ENCODE results near the gene SEPTIN2.
"Not testable (repeated sequence)": the region's sequence is repeated elsewhere in the genome, so short reads cannot be mapped to it uniquely, and the experiment has no call there.

Gene SEPTIN2

GRCh38 chr2:241364781-241365180 lies 49.1 kb downstream of the SEPTIN2 start:
- no peak overlapping the region for H3K4me3 ChIP-seq (ENCODE audit: control insufficient read depth, low read depth, low read length)
- no peak for DNase-seq (ENCODE audit: low read depth)
- TF ChIP-seq CTCF (IDR thresholded peaks at IDR 0.05; ENCODE audit: control insufficient read depth, insufficient read depth, low read depth, low read length, missing control alignments), result no peak

GRCh38 chr2:241366678-241367077 lies 51.0 kb downstream of the SEPTIN2 start:
- H3K4me3 ChIP-seq (ENCODE audit: control insufficient read depth, low read depth, low read length), result no peak overlapping the region
- DNase-seq (ENCODE audit: low read depth), result no peak
- TF ChIP-seq CTCF (IDR thresholded peaks at IDR 0.05; ENCODE audit: control insufficient read depth, insufficient read depth, low read depth, low read length, missing control alignments), result no peak

- TF ChIP-seq CTCF (IDR thresholded peaks at IDR 0.05; ENCODE audit: control insufficient read depth, insufficient read depth, low read depth, low read length, missing control alignments), result no peak
- DNase-seq (ENCODE audit: low read depth), result no peak
- no peak overlapping the region for H3K4me3 ChIP-seq (ENCODE audit: control insufficient read depth, low read depth, low read length)
Measured at GRCh38 chr2:241368643-241369042, 52.9 kb downstream of the SEPTIN2 start.

GRCh38 chr2:241372361-241372992 lies 56.8 kb downstream of the SEPTIN2 start:
- no peak for TF ChIP-seq CTCF (IDR thresholded peaks at IDR 0.05; ENCODE audit: control insufficient read depth, insufficient read depth, low read depth, low read length, missing control alignments)
- H3K4me3 ChIP-seq (ENCODE audit: control insufficient read depth, low read depth, low read length), result no peak overlapping the region
- DNase-seq (ENCODE audit: low read depth), result no peak

- H3K4me3 ChIP-seq (ENCODE audit: control insufficient read depth, low read depth, low read length), result no peak overlapping the region
- no peak for TF ChIP-seq CTCF (IDR thresholded peaks at IDR 0.05; ENCODE audit: control insufficient read depth, insufficient read depth, low read depth, low read length, missing control alignments)
- DNase-seq (ENCODE audit: low read depth), result no peak
Measured at GRCh38 chr2:241373446-241373845, 57.7 kb downstream of the SEPTIN2 start.

GRCh38 chr2:241373906-241374305 lies 58.2 kb downstream of the SEPTIN2 start:
- not testable (repeated sequence) for H3K4me3 ChIP-seq (ENCODE audit: control insufficient read depth, low read depth, low read length); DNase-seq (ENCODE audit: low read depth)

- no peak for TF ChIP-seq CTCF (IDR thresholded peaks at IDR 0.05; ENCODE audit: control insufficient read depth, insufficient read depth, low read depth, low read length, missing control alignments)
- H3K4me3 ChIP-seq (ENCODE audit: control insufficient read depth, low read depth, low read length), result no peak overlapping the region
- DNase-seq (ENCODE audit: low read depth), result no peak
Measured at GRCh38 chr2:241375300-241375699, 59.6 kb downstream of the SEPTIN2 start.
